Endodermal cell (in vitro differentiated cells): Measurements from ENCODE around the gene PPM1G. TPM values are rescaled to one million over a fixed set of nuclear protein-coding genes. Genes with fewer than 3 reads are reported as not detected.

ENCODE experiments used
- DNase-seq: peaks from one replicate; pipeline ENCODE4 v3.0.0-alpha.2; 2017
- H3K27ac ChIP-seq: 2 replicates; pipeline ENCODE4 v1.5.1; 2013; ENCODE audit warnings: mild to moderate bottlenecking, low read depth, low read length, moderate library complexity
- H3K27me3 ChIP-seq: 2 replicates; pipeline ENCODE4 v1.6.1; 2013; ENCODE audit warnings: mild to moderate bottlenecking, low read length, moderate library complexity; ENCODE audit not compliant: insufficient read depth, control insufficient read depth, poor library complexity, severe bottlenecking
- H3K36me3 ChIP-seq: 2 replicates; pipeline ENCODE4 v1.7.0; 2013; ENCODE audit warnings: mild to moderate bottlenecking, low read length, moderate library complexity; ENCODE audit not compliant: control insufficient read depth, insufficient read depth
- H3K4me1 ChIP-seq: one replicate; pipeline ENCODE4 v1.7.0; 2013; ENCODE audit warnings: low read length; ENCODE audit not compliant: control insufficient read depth, insufficient read depth
- H3K4me3 ChIP-seq: 2 replicates; pipeline ENCODE4 v1.5.1; 2013; ENCODE audit warnings: mild to moderate bottlenecking, low read length, moderate library complexity
- H3K9ac ChIP-seq: 2 replicates; pipeline ENCODE4 v1.6.1; 2013; ENCODE audit warnings: mild to moderate bottlenecking, low read length, moderate library complexity; ENCODE audit not compliant: poor library complexity, severe bottlenecking; ENCODE audit errors: extremely low read depth
- H3K9me3 ChIP-seq: 2 replicates; pipeline ENCODE4 v1.6.1; 2013; ENCODE audit warnings: mild to moderate bottlenecking, low read length, moderate library complexity; ENCODE audit not compliant: control insufficient read depth
- H3K27ac Mint-ChIP-seq: 2 replicates; pipeline ENCODE4 v1.8.0; 2020; ENCODE audit warnings: mixed read lengths
- H3K27me3 Mint-ChIP-seq: 2 replicates; pipeline ENCODE4 v1.8.0; 2021; ENCODE audit warnings: mild to moderate bottlenecking, mixed read lengths; ENCODE audit not compliant: insufficient read depth
- H3K36me3 Mint-ChIP-seq: 2 replicates; pipeline ENCODE4 v1.8.0; 2020; ENCODE audit warnings: low read depth, mixed read lengths
- H3K4me1 Mint-ChIP-seq: 2 replicates; pipeline ENCODE4 v1.8.0; 2020; ENCODE audit warnings: mixed read lengths
- H3K4me3 Mint-ChIP-seq: 2 replicates; pipeline ENCODE4 v1.8.0; 2020; ENCODE audit warnings: mild to moderate bottlenecking, moderate library complexity, mixed read lengths
- H3K9me3 Mint-ChIP-seq: 2 replicates; pipeline ENCODE4 v1.8.0; 2020; ENCODE audit warnings: mild to moderate bottlenecking, mixed read lengths
- CTCF ChIP-seq: fragments of 200-600 bp; sonication (generic); conservative IDR thresholded peaks from 2 replicates; pipeline ENCODE4 v1.5.0; 2021; ENCODE audit warnings: antibody characterized with exemption, mild to moderate bottlenecking
- WGBS, 2 experiments: methylation state at CpG; one replicate each; pipeline versions ENCODE4 v1.1.5 to v1.1.7; 2013; ENCODE audit warnings: missing lambda C conversion rate in 2 of 2, mixed read lengths in 1 of 2; ENCODE audit not compliant: insufficient coverage in 1 of 2, insufficient read length in 1 of 2; 5-methylcytosine and 5-hydroxymethylcytosine counted together
- total RNA-seq, 2 donors: library from RNA; stranded (reverse); fragmentation: NEBNext Ultra II Directional in 1 of 2; extraction: Animal tissue kit (Norgen Biotek cat#: 25700) in 1 of 2; gene quantifications; 2 replicates in 1 of 2; 3 replicates in 1 of 2; pipeline ENCODE4 v1.2.1, GENCODE V29; 2021

The PPM1G gene
- total RNA-seq, 2 donors from 2014 or later, result 124 to 125 TPM

GRCh38 chr2:27336173-27336572 lies 73.2 kb downstream of the PPM1G start:
- Mint-ChIP-seq H3K9me3 (no peaks in the 10 kb centered on the region), H3K36me3 (peaks cover 80% of the 10 kb centered on the region), H3K4me3 (no peak overlapping the region), H3K27me3 (no peaks in the 10 kb centered on the region), H3K27ac (no peak overlapping the region), H3K4me1 (no peaks in the 10 kb centered on the region)
- TF ChIP-seq CTCF, result no peak
- DNase-seq, result no peak
- Histone ChIP-seq H3K27me3 (no peaks in the 10 kb centered on the region), H3K4me3 (no peak overlapping the region), H3K4me1 (no peaks in the 10 kb centered on the region), H3K9ac (no peak overlapping the region), H3K36me3 (peaks cover 83% of the 10 kb centered on the region), H3K27ac (no peak overlapping the region), H3K9me3 (no peaks in the 10 kb centered on the region)
- WGBS, 2 experiments, result 96 to 98% methylated on average over 5 to 7 of the region's 7 CpGs

- no peak overlapping the region for H3K27ac ChIP-seq
- Mint-ChIP-seq H3K4me3 (no peak overlapping the region), H3K9me3 (no peaks in the 10 kb centered on the region), H3K27me3 (no peaks in the 10 kb centered on the region), H3K36me3 (peaks cover 80% of the 10 kb centered on the region), H3K27ac (no peak overlapping the region), H3K4me1 (no peaks in the 10 kb centered on the region)
- no peak overlapping the region for H3K9ac ChIP-seq
- no peaks in the 10 kb centered on the region for H3K27me3 ChIP-seq
- H3K4me3 ChIP-seq, result no peak overlapping the region
- peaks cover 82% of the 10 kb centered on the region for H3K36me3 ChIP-seq
- 87 to 100% methylated on average over 1 to 3 of the region's 3 CpGs for WGBS, 2 experiments
- no peaks in the 10 kb centered on the region for H3K9me3 ChIP-seq
- no peak for TF ChIP-seq CTCF
- no peaks in the 10 kb centered on the region for H3K4me1 ChIP-seq
- no peak for DNase-seq
Observed at GRCh38 chr2:27335311-27335710, 74.1 kb downstream of the PPM1G start.

Other genes starting within 250 kb of the PPM1G start
- gene ATRAID, start 197.6 kb downstream of the PPM1G start, total RNA-seq, result 100 to 1,000 TPM; 101 to 140 TPM
- 100 to 1,000 TPM; 115 to 125 TPM for gene SLC5A6, start 197.3 kb downstream of the PPM1G start, total RNA-seq
- 100 to 1,000 TPM; 120 to 127 TPM for gene CAD, start 192.2 kb downstream of the PPM1G start, total RNA-seq
- gene SLC30A3, start 146.5 kb downstream of the PPM1G start, total RNA-seq, result 1 to 10 TPM; 1.5 to 2.8 TPM
- under 1 TPM in 1 of 2 donors, not detected in 1; 0.49 TPM for gene DNAJC5G, start 134.2 kb downstream of the PPM1G start, total RNA-seq
- 1 to 10 TPM in 1 of 2 donors, under 1 TPM in 1; 0.86 to 2.2 TPM for gene TRIM54, start 127.2 kb downstream of the PPM1G start, total RNA-seq
- gene UCN, start 101.1 kb downstream of the PPM1G start, total RNA-seq, result under 1 TPM; 0.59 to 0.75 TPM
- gene MPV17, start 86.5 kb downstream of the PPM1G start, total RNA-seq, result 10 to 100 TPM; 46.6 to 59.6 TPM
- gene GTF3C2, start 52.8 kb downstream of the PPM1G start, total RNA-seq, result 100 to 1,000 TPM; 105 to 120 TPM
- 10 to 100 TPM; 56.7 to 58.6 TPM for gene EIF2B4, start 39.3 kb downstream of the PPM1G start, total RNA-seq
- gene SNX17, start 39.0 kb downstream of the PPM1G start, total RNA-seq, result 10 to 100 TPM; 81.2 to 92.6 TPM
- gene ZNF513, start 28.9 kb downstream of the PPM1G start, total RNA-seq, result 10 to 100 TPM; 30.7 to 32.5 TPM
- gene NRBP1, start 19.0 kb upstream of the PPM1G start, total RNA-seq, result 100 to 1,000 TPM; 141 to 153 TPM
- gene KRTCAP3, start 32.8 kb upstream of the PPM1G start, total RNA-seq, result 10 to 100 TPM; 27.0 to 29.7 TPM
- gene IFT172, start 80.2 kb upstream of the PPM1G start, total RNA-seq, result 10 to 100 TPM; 30.1 to 31.3 TPM
- gene FNDC4, start 85.6 kb upstream of the PPM1G start, total RNA-seq, result 10 to 100 TPM; 11.6 to 14.6 TPM
- gene GCKR, start 87.2 kb upstream of the PPM1G start, total RNA-seq, result 1 to 10 TPM; 1.6 to 1.8 TPM
- gene ZNF512, start 173.5 kb upstream of the PPM1G start, total RNA-seq, result 10 to 100 TPM; 29.3 to 36.7 TPM
- 1 to 10 TPM; 4.6 to 5.3 TPM for gene CCDC121, start 219.4 kb upstream of the PPM1G start, total RNA-seq
- gene GPN1, start 219.5 kb upstream of the PPM1G start, total RNA-seq, result 10 to 100 TPM; 49.6 to 51.5 TPM